Measurements from ENCODE around the gene PLEKHG1.

PLEKHG1 gene

DNA sequence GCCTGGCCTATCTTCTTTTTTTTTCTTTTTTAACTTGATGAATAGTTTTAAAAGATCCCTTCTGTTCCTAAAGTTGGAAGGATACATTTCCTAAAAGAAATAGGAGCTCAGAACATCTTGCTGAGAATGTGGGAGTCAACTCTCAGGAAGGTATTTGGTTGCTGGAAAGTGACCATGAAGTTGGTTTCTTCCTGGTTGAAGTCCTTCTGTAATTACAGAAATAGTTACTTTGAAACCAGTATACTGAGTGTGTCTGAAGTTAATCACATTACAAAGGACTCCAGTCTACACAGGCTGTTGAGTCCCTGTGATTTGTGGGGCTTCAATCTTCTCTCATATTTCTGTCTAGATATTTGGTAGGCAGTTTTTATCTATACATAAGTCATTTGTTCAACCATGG is 9.8 kb upstream of the PLEKHG1 start:
- DNase-seq (ENCODE audit: low spot score), result no peak

DNA sequence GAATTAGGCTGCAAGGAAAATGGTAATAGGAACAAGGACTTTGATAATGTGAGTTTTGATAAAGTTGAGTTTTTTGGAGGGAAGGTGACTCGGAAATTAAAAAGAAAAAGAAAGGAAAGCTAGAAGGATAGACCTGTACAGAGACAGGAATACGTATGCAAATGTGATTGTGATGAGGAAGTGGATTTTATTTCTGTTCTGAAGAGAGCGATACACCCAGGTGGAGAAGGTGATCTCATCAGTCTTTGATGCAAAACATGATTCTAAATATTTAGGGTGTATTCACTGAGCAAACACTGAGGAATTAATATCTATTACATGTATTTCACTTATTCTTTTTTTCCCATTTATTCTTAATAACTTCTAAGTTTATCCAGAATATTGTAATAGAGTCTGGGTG is 9.2 kb upstream of the PLEKHG1 start:
- no peak for DNase-seq (ENCODE audit: low spot score)

DNA sequence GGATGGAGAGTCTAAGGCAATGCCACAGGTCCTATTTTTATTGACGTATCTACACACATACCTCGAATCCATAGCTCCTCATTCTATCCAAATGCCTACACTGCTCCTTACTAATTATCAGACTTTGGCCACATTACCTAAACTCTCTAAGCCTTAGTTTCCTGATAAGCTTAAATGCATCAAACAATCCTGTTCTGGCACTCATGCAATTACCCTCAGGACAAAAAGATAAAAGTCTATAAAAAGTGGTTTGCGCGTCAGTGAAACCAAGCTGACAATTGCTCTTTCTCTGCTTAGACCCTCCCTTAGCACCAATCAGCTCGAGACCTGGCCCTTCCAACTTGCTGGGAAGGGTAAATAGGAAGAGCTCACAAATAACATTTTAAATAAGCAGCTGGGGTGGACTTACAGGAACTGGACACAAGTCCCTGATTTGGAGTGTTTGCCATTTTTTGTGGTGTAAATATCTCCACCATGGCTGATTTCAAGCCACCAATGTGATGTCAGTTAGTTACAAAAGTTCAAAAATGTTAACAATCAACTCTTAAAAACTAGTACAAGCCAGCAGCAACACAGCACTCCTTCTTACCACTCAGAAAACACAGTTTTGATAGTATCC is 7.2 kb upstream of the PLEKHG1 start:
- DNase-seq (ENCODE audit: low spot score), result no peak

DNA sequence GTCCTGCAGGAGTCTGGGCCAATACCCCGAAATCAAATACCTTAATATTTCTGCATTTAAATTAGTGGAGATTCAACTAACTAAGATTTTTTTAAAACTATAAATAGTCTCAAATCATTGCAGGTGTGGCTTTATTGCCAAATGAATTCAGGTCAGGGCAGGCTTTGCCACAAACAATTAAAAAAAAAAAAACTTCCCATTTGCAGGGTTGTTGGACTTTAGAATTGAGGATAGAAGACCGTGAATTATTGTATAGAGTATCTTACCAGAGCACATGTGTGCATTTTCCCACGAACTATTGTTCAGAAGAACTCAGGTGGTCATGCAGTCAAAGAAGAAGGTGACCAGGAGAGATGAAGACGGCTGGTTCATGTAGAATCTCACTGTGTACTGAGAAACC is 6.6 kb upstream of the PLEKHG1 start:
- DNase-seq (ENCODE audit: low spot score), result no peak

DNA sequence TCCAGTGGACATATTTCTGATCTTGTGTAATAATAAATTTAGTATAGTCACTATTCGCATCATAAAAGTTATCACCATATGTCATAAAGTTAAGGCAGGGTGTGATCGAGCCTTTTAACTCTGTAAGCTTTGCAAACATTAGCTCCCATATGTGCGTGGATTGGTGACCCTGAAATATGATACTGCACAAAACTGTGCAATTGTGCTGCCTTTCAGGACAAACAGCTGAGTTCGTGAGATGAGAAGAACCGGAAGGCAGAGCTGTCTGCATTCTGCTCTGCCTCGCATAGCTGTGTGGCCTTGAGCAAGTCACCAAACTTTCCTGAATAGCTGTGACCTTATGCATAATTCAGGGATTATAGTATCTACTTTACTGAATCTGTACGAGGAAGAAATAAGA is 3.2 kb upstream of the PLEKHG1 start:
- DNase-seq (ENCODE audit: low spot score), result no peak

DNA sequence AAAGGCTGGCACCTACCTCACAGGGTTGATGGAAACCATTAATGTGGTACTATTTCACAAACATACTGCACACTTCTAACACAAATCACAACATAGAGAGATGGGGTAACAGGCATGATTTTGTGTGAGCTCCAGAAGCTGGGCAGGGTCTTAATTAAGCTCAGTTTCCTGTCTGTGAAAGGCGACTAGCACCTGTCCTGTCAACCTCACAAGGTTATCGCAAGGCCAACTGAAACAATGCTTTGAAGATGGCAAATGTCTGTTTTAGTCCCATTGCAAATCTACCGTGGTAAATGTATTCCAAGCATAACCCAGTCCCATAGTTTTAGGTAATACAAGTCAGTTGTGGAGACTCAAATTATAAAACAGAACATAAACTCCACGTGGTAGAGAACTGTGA is 1.3 kb upstream of the PLEKHG1 start:
- no peak for DNase-seq (ENCODE audit: low spot score)

DNA sequence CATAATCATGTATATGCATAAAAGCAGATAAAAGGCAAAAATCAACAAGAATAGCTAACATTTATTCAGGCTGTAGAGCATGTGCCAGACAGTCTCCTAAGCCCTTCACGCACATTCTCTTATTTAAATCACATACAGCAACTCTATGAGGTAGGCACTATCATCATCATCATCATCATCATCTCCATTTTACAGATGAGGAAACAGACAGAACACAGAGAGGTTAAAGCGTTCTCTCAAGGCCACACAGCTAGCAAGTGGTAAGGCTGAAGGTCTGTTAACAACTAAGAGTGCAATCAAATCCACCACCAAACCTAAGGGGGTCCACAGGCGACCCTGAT is 857 bp upstream of the PLEKHG1 start:
- no peak for DNase-seq (ENCODE audit: low spot score)

DNA sequence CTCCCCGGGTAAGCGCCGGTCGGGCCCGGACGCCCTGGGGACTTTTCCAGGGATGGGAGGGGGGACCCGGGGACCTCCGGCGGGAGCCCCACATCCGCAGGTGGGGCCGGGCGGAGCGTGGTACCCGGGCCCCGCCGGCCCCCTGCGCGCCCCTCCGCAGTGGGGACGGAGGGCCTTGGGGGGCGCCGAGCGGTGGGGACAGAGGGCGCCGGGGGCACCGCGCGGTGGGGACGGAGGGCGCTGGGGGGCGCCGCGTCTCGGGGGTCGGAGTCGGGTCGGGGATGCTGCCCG is 270 bp downstream of the PLEKHG1 start:
- DNase-seq (ENCODE audit: low spot score), result no peak

DNA sequence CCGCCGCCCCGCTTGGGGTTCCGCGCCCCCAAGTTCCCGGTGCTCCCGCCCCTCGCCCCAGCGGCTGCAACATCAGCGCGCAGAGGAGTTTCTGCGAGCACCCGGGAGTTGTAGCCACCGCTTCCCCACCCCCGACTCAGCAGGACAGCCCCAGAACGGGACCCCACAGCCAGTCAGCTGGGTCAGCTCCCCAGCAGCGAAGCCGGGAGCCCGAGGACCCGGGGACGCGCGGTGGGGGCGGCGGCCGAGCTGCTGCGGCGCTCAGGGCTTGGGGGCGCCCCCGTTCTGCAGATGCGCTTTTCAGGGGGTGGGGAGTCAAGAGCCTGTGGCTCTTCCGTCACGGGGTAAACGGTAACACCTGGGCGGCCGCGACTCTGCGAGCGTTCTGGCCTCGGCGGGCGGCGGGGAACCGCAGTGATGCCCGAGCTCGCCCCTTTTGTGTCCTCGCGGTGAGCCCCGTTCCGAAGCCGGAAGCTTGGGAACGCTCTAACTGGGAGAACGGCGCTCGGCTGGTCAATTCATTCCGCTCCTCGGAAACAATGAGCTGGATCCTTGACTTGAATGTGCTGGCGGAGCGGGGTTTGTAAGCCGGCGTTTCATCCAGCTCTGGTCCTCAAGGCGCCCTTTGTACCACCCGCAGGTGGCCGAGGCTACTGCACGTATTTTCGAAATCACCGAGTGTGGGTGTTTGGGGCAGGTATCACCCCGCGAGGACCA is 774 bp downstream of the PLEKHG1 start:
- DNase-seq (ENCODE audit: low spot score), result peak; percentile 57

DNA sequence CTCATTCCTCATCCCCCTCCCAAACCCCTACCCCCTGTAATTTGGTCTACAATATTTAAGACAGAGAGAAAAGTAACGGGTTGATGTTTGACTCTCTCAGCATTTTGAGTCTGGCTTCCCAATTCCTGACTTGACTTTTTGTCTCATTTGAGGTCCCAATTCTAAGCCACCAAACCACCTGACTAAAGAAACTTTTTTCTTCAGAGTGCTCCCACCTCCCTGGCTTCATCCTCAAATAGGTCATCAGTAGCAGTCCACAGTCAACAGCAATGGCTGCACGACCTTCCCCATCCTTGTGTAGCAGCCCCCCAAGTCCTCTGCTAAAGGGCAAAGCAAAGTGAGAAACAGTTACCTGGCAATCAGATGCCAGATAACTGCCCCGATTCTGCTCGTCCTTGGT is 1.8 kb downstream of the PLEKHG1 start:
- DNase-seq (ENCODE audit: low spot score), result no peak

DNA sequence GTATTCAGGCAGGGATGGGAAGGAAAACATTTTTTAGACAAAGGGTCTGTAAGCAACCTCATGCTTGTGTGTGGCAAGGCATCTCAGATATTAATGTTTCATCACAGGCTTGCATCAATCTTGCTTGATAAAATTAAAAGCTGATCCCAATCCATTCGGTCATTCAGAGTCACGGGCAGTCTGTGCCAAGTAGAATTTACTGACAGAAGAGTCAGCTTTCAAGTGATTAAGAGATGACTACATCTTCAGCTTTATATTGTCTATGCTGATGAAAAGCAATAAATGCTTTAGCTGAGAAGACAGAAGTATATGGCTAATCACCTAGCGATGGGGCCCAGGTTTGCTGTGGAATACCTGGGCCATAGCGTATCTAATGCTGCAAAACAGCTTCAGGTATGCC is 3.5 kb downstream of the PLEKHG1 start:
- no peak for DNase-seq (ENCODE audit: low spot score)

DNA sequence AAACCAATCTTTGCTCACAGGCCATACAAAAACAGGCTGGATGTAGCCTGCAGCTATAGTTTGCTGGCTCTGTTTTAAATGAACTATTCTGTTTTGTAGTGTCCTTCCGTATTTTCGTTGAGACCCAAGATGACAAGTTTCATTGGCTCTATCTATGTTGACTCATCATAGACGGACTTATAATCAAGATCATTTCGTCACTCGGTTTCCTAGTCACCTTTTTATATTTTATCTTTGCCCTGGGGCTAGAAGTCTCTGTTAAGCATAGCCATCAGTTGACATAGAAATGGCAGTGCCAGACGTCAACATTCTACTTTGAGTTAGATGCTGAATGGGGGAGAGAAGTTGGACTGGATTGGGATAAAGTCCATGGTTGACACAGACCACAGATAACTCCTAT is 4.8 kb downstream of the PLEKHG1 start:
- DNase-seq (ENCODE audit: low spot score), result no peak

DNA sequence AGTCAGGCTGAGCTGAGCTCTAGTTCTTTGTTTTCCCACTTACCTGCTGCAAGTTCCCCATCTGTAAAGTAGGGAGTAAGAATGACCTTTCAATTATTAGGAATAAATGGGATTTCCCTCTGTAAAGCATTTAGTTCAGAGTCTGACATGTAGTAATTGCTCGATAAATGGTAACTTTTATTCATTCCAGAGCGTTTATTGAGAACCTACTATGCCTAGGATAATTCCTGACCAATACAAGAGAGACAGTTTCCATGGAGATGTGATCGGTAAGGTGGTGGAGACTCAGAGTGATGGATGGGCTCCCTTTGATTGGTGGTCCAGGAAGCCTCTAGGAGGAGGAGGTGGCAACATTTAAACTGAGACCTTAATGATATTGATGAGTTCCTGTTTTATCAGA is 5.6 kb downstream of the PLEKHG1 start:
- DNase-seq (ENCODE audit: low spot score), result no peak

DNA sequence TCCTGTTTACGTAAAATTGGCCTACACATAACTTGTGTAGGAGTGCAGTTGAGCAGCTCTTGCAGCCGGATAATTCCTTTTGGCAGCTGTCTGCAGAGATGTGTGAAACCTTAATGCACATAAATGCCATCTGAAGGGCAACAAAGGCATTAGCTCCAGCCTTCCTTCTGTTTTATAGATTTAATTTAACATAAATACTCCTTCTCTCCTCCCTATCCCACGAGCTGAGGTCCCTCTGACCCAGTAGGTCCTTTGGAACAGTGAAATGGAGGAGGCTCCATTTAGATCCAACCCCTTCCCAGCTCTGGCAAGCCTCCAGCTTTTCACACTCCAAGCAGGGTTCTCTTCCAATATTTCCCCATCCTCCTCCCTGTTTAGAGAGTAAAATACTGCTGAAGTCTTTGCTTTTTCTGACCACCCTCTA is 6.5 kb downstream of the PLEKHG1 start:
- no peak for DNase-seq (ENCODE audit: low spot score)

DNA sequence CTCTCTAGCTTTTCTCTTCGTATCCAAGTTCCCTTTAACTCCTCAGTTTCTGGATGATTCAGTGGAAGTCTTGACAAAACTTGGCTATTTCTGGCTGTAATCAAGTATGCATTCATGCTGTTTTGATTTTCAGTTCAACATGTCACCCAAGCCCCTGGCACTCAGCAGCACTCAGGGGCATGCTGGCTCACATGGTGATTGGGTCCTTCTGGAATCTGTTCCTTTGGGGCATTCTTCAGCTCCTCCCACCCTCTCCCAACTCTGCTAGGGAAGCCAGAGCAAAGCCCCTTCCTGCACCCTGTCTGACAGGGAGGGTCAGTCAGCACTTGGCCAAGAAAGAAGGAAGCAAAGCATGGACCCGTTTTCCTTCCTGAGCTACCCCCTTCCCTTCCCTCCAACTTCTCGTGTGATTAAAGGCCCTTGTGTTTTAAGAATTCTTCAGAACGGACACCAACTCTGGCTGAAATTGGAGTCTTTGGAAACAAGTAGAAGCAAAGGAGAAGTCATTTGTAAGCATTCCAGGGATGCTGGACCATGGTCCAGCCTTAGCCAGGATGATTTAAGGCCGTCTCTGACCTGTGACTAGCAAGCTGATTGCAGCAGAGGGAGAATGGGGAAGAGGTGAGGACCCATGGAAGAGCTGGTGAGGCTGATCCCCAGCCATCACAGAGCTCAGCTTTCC is 7.1 kb downstream of the PLEKHG1 start:
- no peak for DNase-seq (ENCODE audit: low spot score)

DNA sequence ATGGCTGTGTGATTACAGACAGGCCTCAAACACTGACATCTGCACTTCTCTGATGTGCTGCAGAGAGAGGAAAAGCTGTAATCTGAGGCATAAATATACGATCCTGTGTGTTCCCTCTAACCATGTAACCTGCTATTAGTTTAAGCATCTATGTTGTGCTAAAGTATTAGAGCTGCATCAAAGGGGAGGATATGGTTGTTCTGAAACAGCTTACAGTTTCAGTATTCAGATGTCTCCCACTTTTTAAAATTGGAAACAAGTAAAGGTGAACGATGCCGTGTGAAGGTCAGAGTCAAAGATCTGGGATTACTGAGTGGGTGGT is 7.6 kb downstream of the PLEKHG1 start:
- DNase-seq (ENCODE audit: low spot score), result no peak

DNA sequence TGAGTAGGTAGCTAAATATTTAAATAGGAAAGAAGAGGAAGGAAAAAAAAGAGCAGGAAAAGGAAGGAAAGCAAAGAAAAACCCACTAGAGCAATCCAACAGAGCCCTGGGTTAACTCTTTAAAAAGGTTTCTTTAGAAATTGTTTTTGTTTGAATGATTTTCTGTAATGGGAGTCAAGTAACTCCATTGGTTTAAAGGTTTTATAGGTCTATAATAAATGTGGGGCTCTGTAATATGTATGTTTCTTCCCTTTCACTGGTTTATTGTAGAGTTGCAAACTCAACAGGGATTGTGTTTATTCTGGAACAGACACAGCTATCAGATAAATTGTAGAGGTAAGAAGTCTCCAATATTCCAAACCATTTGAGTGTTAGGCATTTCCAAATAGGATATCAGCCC is 10.9 kb downstream of the PLEKHG1 start:
- DNase-seq (ENCODE audit: low spot score), result no peak

DNA sequence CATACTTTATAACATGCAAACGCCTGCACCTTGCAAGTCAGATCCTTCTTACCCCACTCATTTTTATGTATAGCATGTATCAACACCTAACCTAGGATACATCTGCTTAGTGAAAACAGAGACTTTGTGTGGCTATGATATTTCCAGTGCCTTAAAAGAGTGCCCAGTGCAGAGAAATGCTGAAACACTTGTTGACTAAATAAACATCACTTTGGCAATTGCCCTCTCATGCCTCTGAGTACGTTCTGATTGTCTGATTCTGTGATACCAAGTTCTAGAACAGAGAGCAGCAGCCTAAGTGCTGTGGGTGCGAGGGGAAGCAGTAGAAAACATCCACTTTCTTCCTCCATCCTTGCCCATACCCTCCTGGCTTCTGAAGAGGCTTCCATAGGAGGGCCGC is 13.6 kb downstream of the PLEKHG1 start:
- DNase-seq (ENCODE audit: low spot score), result no peak

DNA sequence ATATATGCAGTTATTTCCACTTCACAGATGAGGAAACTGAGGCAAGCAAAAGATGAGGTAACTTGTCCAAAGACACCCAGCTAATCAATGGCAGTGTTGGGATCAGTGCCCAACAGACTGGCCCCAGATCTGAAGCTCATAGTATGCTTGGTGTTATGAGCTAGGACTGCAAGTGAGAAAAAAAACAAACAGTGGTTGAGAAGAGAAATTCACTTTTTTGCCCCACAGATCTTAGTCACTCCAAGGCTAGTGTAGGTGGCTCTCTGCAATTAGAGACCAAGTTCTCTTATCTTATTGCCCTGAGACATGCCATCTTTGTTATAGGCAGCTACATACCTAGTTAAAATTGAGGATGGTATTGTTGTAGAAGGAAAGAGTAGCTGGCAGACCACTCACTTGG is 16.3 kb downstream of the PLEKHG1 start:
- DNase-seq (ENCODE audit: low spot score), result no peak

DNA sequence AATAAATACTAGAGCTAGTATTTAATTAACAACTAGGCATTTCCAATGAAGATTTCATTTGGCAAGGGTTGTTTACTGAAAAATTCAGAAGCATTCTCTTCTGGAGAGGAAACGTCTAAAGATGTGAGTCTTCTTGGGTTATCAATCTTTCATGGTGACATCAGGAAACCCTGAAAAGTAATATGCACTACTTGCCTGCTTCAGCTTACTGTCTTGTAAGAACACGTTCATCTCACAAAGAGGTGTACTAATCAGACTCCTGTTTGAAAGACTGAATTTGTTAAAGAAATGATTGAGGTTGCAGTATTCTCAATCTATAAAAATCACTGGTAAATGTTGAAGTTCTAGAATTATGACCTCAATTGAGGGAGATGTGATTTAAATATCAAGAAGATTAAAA is 16.9 kb downstream of the PLEKHG1 start:
- DNase-seq (ENCODE audit: low spot score), result no peak

DNA sequence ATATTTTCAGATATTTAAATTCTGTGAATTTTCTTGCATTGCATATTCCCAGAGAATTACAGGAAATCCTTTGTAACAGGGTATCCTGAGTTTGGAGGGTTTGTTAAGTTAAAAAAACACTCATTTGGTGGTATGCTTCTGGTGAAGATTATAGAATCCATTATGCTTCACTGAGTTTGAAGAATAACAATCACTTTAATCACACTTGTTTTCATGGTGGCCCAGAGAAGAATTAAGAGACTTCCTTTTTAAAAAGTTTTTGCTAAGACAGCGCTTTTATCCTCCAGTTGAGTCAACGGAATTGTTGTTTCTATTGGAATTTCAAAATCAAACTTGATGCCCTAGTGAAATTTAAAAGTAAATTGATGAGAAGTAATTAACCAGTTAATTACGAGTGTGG is 17.4 kb downstream of the PLEKHG1 start:
- DNase-seq (ENCODE audit: low spot score), result no peak

DNA sequence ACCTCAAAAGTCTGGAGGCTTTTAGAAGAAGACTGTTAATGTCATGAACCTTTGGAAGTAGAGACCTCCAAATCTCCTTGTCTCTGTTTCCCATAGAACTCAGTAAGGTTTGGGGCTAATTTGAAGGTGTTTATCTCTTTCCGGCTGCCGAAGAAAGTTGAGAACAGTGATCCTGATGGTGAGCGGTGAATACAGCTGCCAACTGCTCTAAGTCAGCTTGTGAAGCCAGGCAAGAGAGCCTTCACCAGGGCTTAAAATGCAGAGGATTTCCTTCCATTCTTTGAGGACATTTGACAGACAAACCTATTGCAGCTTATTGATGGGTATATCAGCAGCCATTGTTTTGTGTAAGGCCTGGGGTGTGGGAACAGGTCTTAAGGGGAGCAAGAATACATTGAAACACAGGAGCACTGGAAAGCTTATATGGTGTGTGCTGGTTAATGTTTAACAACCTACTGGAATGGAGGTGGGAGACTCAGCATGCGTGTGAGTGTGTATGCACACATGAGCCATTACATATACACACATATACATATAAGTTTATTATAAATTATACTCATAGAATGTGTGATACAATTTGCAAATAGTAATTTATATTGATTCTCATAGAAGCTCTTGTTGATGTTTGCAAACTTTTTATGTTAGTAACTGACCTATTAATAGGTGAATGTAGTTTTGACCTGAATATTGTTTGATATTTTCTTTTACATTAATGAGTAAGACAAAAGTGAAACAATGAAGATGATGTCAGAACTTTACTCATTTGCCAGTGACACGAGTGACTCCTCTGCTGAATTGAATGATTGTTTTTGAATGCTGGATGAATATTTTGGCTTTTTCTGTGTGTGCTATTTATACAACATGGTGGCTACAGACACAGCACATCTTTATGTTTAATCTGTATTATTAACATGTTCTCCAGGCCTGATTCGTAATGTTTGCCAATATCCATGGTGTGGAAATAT is 18.1 kb downstream of the PLEKHG1 start:
- peak; percentile 70 for DNase-seq (ENCODE audit: low spot score)

DNA sequence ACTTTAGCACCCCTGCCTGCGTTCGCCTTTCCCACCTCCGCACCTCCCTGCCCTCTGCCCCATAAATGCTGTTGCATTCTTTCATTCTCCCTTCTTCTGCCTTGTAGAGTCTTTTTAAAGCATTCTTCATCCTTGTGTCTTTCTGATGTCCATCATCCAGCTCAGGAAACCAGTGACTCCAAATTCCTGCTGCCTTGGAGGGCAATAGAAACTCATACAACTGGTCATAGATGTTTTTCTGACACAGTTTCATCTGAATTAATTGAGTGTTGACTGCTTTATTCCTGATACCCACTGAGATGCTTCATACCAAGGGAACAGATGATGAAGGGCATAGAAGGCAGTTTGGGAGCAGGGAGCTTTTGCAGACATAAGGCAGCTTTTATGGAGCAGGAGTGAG is 19.6 kb downstream of the PLEKHG1 start:
- no peak for DNase-seq (ENCODE audit: low spot score)
